ENCODE data around the gene BMS1. TPM values are rescaled to one million over a fixed set of nuclear protein-coding genes. Genes with fewer than 3 reads are reported as not detected.

Gene BMS1
- total and polyA plus RNA-seq, 2 of the 13 experiments (the other 11 are each of a cell fraction or from before 2014, with no cell fraction given) = 3.9 to 25.2 TPM

GRCh38 chr10:42782446-42783180 lies at the start of gene BMS1 (continued):
- TF ChIP-seq ZNF343 (CRISPR knock-in tag; IDR thresholded peaks at IDR 0.05) (peak; percentile 41; the same call in 1 of the 2 replicates), ELF1 (CRISPR knock-in tag; IDR thresholded peaks at IDR 0.05) (peak; percentile 88), ZNF354B (CRISPR knock-in tag; IDR thresholded peaks at IDR 0.05) (no peak), FOXJ3 (CRISPR knock-in tag; IDR thresholded peaks at IDR 0.05; ENCODE audit: borderline replicate concordance) (no peak; the same call in 1 of the 2 replicates), ZBTB26 (CRISPR knock-in tag; IDR thresholded peaks at IDR 0.05; ENCODE audit: borderline replicate concordance) (peak; percentile 64; the same call in 1 of the 2 replicates), ZBTB33 (CRISPR knock-in tag; IDR thresholded peaks at IDR 0.05) (peak; percentile 62; the same call in 1 of the 2 replicates), ZNF205 (CRISPR knock-in tag; IDR thresholded peaks at IDR 0.05) (peak; percentile 75), NFIB (CRISPR knock-in tag; IDR thresholded peaks at IDR 0.05; ENCODE audit: borderline replicate concordance) (peak; percentile 75; the same call in 1 of the 2 replicates), ZNF619 (CRISPR knock-in tag; IDR thresholded peaks at IDR 0.05) (peak; percentile 89), NCOA5 (CRISPR knock-in tag; IDR thresholded peaks at IDR 0.05) (no peak), ATF5 (CRISPR knock-in tag; IDR thresholded peaks at IDR 0.05; ENCODE audit: low read depth) (peak; percentile 79; the same call in 1 of the 2 replicates), REL (CRISPR knock-in tag; conservative IDR thresholded peaks at IDR 0.05) (peak; percentile 85), KDM2A (CRISPR knock-in tag; IDR thresholded peaks at IDR 0.05; ENCODE audit: borderline replicate concordance, low read depth) (peak; percentile 94), NFIC (IDR thresholded peaks at IDR 0.05; ENCODE audit: low read length) (peak; percentile 50; the same call in 1 of the 2 replicates), CSRNP1 (CRISPR knock-in tag; IDR thresholded peaks at IDR 0.05) (peak; percentile 78), ZNF580 (CRISPR knock-in tag; IDR thresholded peaks at IDR 0.05; ENCODE audit: borderline replicate concordance, low read depth) (peak; percentile 97), ZNF616 (CRISPR knock-in tag; IDR thresholded peaks at IDR 0.05; ENCODE audit: low read depth) (peak; percentile 82; the same call in 1 of the 2 replicates), TCF7 (IDR thresholded peaks at IDR 0.05; ENCODE audit: low read depth) (peak; percentile 48; the same call in 1 of the 2 replicates), ZHX1 (CRISPR knock-in tag; IDR thresholded peaks at IDR 0.05; ENCODE audit: low read depth) (peak; percentile 68; the same call in 1 of the 2 replicates), ZNF724P (CRISPR knock-in tag; IDR thresholded peaks at IDR 0.05; ENCODE audit: borderline replicate concordance) (no peak; the same call in 1 of the 2 replicates)
